ENCODE data around the gene CNTNAP5. TPM values are rescaled to one million over a fixed set of nuclear protein-coding genes. Genes with fewer than 3 reads are reported as not detected.

CNTNAP5 gene
- total and polyA plus RNA-seq, 2 donors (not counting 3 experiments of a cell fraction or from before 2014, with no cell fraction given): not detected

DNA sequence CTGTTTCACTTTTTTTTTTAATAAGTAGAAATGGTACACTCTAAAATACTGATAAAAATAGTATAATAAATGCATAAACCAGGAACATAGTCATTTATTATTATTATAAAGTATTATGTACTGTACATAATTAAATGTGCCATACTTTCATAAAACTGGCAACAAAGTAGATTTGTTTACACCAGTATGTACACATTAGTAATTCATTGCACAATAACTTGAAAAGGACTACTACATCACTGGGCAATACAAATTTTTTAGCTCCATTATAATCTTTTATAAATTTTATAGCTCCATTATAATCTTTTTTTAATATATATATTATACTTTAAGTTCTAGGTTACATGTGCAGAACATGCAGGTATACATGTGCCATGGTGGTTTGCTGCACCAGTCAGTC lies 636.5 kb downstream of the CNTNAP5 start:
- Histone ChIP-seq H3K79me2 (ENCODE audit: control insufficient read depth, insufficient read depth, low read length) (no peaks in the 10 kb centered on the region), H2AFZ (ENCODE audit: low read depth, low read length) (no peak overlapping the region), H3K9me1 (replicated peaks; ENCODE audit: control insufficient read depth, extremely low read depth, insufficient read depth, low read length) (no peaks in the 10 kb centered on the region), H3K9ac (replicated peaks; ENCODE audit: extremely low read depth, insufficient read depth, low read length) (no peak overlapping the region), H3K4me1 (ENCODE audit: control insufficient read depth, extremely low read depth, insufficient read depth, low read length) (no peaks in the 10 kb centered on the region), H3K27ac (ENCODE audit: insufficient read depth, low read depth, low read length) (no peak overlapping the region), H3K4me3 (replicated peaks in 1 of 3; ENCODE audit: insufficient read depth in 1 of 3, low read depth in 1 of 3, low read length in 3 of 3) (no peak overlapping the region), H4K20me1 (replicated peaks; ENCODE audit: control insufficient read depth, extremely low read depth, insufficient read depth, low read length) (no peaks in the 10 kb centered on the region), H3K4me2 (ENCODE audit: insufficient read depth, low read length) (no peak overlapping the region), H3K9me3 (replicated peaks; ENCODE audit: control insufficient read depth, insufficient read depth, low read length) (peaks cover 5% of the 10 kb centered on the region), H3K27me3 (ENCODE audit: control insufficient read depth in 2 of 2, insufficient read depth in 2 of 2, low read length in 2 of 2) (no peaks in the 10 kb centered on the region), H3K36me3 (ENCODE audit: control insufficient read depth in 2 of 2, extremely low read depth in 1 of 2, insufficient read depth in 2 of 2, low read length in 2 of 2) (no peaks in the 10 kb centered on the region)
- intact Hi-C loops (cut with micrococcal nuclease) (no loop called here), dilution Hi-C loops (cut with MboI; ENCODE audit: extremely low pct_ligation_motif_present, low sequenced_read_pairs) (no loop called here)
- BruUV-seq (replicated peaks): no TSS peak
- TF ChIP-seq, protein P1, sequence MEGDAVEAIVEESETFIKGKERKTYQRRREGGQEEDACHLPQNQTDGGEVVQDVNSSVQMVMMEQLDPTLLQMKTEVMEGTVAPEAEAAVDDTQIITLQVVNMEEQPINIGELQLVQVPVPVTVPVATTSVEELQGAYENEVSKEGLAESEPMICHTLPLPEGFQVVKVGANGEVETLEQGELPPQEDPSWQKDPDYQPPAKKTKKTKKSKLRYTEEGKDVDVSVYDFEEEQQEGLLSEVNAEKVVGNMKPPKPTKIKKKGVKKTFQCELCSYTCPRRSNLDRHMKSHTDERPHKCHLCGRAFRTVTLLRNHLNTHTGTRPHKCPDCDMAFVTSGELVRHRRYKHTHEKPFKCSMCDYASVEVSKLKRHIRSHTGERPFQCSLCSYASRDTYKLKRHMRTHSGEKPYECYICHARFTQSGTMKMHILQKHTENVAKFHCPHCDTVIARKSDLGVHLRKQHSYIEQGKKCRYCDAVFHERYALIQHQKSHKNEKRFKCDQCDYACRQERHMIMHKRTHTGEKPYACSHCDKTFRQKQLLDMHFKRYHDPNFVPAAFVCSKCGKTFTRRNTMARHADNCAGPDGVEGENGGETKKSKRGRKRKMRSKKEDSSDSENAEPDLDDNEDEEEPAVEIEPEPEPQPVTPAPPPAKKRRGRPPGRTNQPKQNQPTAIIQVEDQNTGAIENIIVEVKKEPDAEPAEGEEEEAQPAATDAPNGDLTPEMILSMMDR (IDR thresholded peaks at IDR 0.05; ENCODE audit: extremely low read depth in 1 of 2, insufficient read depth in 1 of 2, low read depth in 1 of 2, low read length in 2 of 2): no peak
- TF ChIP-seq JUN (IDR thresholded peaks at IDR 0.05; ENCODE audit: borderline replicate concordance, insufficient read depth, insufficient read length, low read depth) (no peak), POLR2AphosphoS5 (IDR thresholded peaks at IDR 0.05; ENCODE audit: insufficient read depth, low read depth, low read length) (no peak), GATA2 (IDR thresholded peaks at IDR 0.05; ENCODE audit: insufficient read depth, insufficient read length, low read depth, low read length) (no peak), POLR2A (IDR thresholded peaks at IDR 0.05; ENCODE audit: low read depth, low read length) (no peak), EZH2 (IDR thresholded peaks at IDR 0.05; ENCODE audit: borderline replicate concordance, low read depth, low read length, severe bottlenecking) (no peak), FOS (IDR thresholded peaks at IDR 0.05; ENCODE audit: borderline replicate concordance, insufficient read depth, low read length) (no peak), MYC (IDR thresholded peaks at IDR 0.05; ENCODE audit: low read depth, low read length) (no peak)
- TF ChIP-seq, protein P2, sequence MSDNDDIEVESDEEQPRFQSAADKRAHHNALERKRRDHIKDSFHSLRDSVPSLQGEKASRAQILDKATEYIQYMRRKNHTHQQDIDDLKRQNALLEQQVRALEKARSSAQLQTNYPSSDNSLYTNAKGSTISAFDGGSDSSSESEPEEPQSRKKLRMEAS (IDR thresholded peaks at IDR 0.05; ENCODE audit: insufficient read depth, insufficient read length): no peak
- FAIRE-seq: no peak
- no peak for DNase-seq (ENCODE audit: low read depth, low spot score)
- ChIA-PET POLR2A (no interaction called here), CTCF (no interaction called here)

All from endothelial cell of umbilical vein (primary cell).